GM12878 (cell line): ENCODE data around the gene SLC25A39. TPM values are rescaled to one million over a fixed set of nuclear protein-coding genes. Genes with fewer than 3 reads are reported as not detected.

Experiments
- ATAC-seq: fragments of 200-7000 bp; cut with Tn5 transposase; 3 replicates; pipeline ENCODE4 v1.9.1; 2020; ENCODE audit warnings: mild to moderate bottlenecking, moderate library complexity
- BruUV-seq: library from RNA; stranded (reverse); fragments of 400-500 nt; replicated peaks from 2 replicates; lab custom pipeline; 2021; lab: Mats Ljungman, UMichigan
- CTCF ChIA-PET: fragments of 300-600 bp; sonication (Branson Sonifier 250); formaldehyde crosslinking; extraction: SDS; loops from one replicate; lab custom pipeline; 2021; ENCODE audit warnings: inconsistent platforms; lab: Yijun Ruan, JAX
- POLR2A ChIA-PET: fragments of 350-600 bp; formaldehyde crosslinking; extraction: SDS; loops from one replicate; lab custom pipeline; 2021; ENCODE audit warnings: inconsistent platforms; lab: Charles Lee
- RAD21 ChIA-PET: fragments of 300-600 bp; sonication (Branson Sonifier 250); formaldehyde crosslinking; loops from one replicate; lab custom pipeline; 2023; ENCODE audit warnings: antibody characterized with exemption; ENCODE audit not compliant: unreplicated experiment; lab: Charles Lee
- SMC1A ChIA-PET: fragments of 300-600 bp; sonication (Branson Sonifier 250); formaldehyde crosslinking; loops from one replicate; lab custom pipeline; 2023; ENCODE audit not compliant: unreplicated experiment, uncharacterized antibody; lab: Charles Lee
- DNase-seq: peaks from one replicate; pipeline ENCODE4 v3.0.0-alpha.2; 2011; ENCODE audit warnings: low read depth, low spot score
- FAIRE-seq: peaks from 3 replicates; lab custom pipeline; 2011; peaks lifted over from hg19 to GRCh38; lab: Jason Lieb, UNC
- H2AFZ ChIP-seq: 2 replicates; pipeline ENCODE4 v1.6.0; 2011; ENCODE audit warnings: low read depth, low read length, control low read depth; ENCODE audit not compliant: control insufficient read depth
- H3K27ac ChIP-seq: 2 replicates; pipeline ENCODE4 v1.5.1; 2011; ENCODE audit warnings: control low read depth; ENCODE audit not compliant: control insufficient read depth, insufficient read depth
- H3K27me3 ChIP-seq, 2 experiments: replicated peaks in 1 of 2; 2 replicates each; pipeline versions ENCODE4 v1.6.0 to v1.6.1; 2011; ENCODE audit warnings: low read length in 1 of 2; ENCODE audit not compliant: control insufficient read depth in 2 of 2, insufficient read depth in 2 of 2
- H3K36me3 ChIP-seq, 2 experiments: 2 replicates each; pipeline ENCODE4 v1.5.1; 2011; ENCODE audit warnings: low read length in 1 of 2; ENCODE audit not compliant: control insufficient read depth in 2 of 2, insufficient read depth in 2 of 2
- H3K4me1 ChIP-seq: 2 replicates; pipeline ENCODE4 v1.6.1; 2011; ENCODE audit warnings: mild to moderate bottlenecking, low read length, moderate library complexity, mixed read lengths; ENCODE audit not compliant: control insufficient read depth, insufficient read depth
- H3K4me2 ChIP-seq: 2 replicates; pipeline ENCODE4 v1.6.0; 2011; ENCODE audit warnings: control low read depth; ENCODE audit not compliant: control insufficient read depth, insufficient read depth
- H3K4me3 ChIP-seq: fragments of 200-600 bp; sonication (generic); 2 replicates; pipeline ENCODE4 v1.5.1; 2016
- H3K79me2 ChIP-seq: 2 replicates; pipeline ENCODE4 v1.6.0; 2011; ENCODE audit warnings: low read length; ENCODE audit not compliant: control insufficient read depth, insufficient read depth
- H3K9ac ChIP-seq: 2 replicates; pipeline ENCODE4 v1.8.0; 2011; ENCODE audit warnings: low read length, control low read depth, mixed read lengths; ENCODE audit not compliant: control insufficient read depth, insufficient read depth
- H3K9me3 ChIP-seq: replicated peaks from 3 replicates; pipeline ENCODE4 v1.5.1; 2011; ENCODE audit warnings: mild to moderate bottlenecking, low read length; ENCODE audit not compliant: control insufficient read depth, insufficient read depth
- H4K20me1 ChIP-seq: 2 replicates; pipeline ENCODE4 v1.6.0; 2011; ENCODE audit not compliant: control insufficient read depth, insufficient read depth
- IKZF2 ChIP-seq, 2 experiments: fragments of 450-650 bp; IDR thresholded peaks; 2 replicates each; pipeline ENCODE4 v1.6.1; 2017; ENCODE audit warnings: mild to moderate bottlenecking in 2 of 2, moderate library complexity in 2 of 2
- SMAD1 ChIP-seq: fragments of 450-650 bp; IDR thresholded peaks from 2 replicates; pipeline ENCODE4 v1.6.1; 2018; ENCODE audit warnings: mild to moderate bottlenecking, low read depth; ENCODE audit not compliant: partially characterized antibody
- YY1 ChIP-seq: IDR thresholded peaks from 2 replicates; pipeline ENCODE4 v1.6.1; 2011; ENCODE audit warnings: low read depth, mild to moderate bottlenecking, low read length
- WGBS: methylation state at CpG from one replicate; pipeline ENCODE4 v1.1.6; 2016; ENCODE audit warnings: low lambda C conversion rate; ENCODE audit not compliant: insufficient replicate concordance, insufficient coverage; ENCODE audit errors: missing lambda C conversion rate; 5-methylcytosine and 5-hydroxymethylcytosine counted together
- in situ Hi-C: fragments of 300-500 bp; cut with MboI; formaldehyde crosslinking; loops from 9 replicates; pipeline ENCODE4 v1.14.3; 2018; ENCODE audit warnings: mixed read lengths
- intact Hi-C: fragments of 100-400 bp; cut with micrococcal nuclease; formaldehyde crosslinking; loops from one replicate; pipeline ENCODE4 v1.14.2; 2022; ENCODE audit not compliant: unreplicated experiment
- polyA plus RNA-seq, 11 experiments: library from polyadenylated mRNA; depleted of rRNA in 4 of 11; unstranded in 6 of 11; stranded (reverse) in 5 of 11; fragments of >200 nt; fragmentation: Nextera tagmentation in 4 of 11; fragmentation: Illumina TruSeq in 1 of 11; extraction: Ambion mirVana in 4 of 11; extraction: Trizol in 1 of 11; gene quantifications; 1 replicate in 1 of 11; 2 replicates in 10 of 11; pipeline versions ENCODE4 v1.2.1 to v1.2.3, GENCODE V29; 2011 to 2016; ENCODE audit warnings: inconsistent platforms in 2 of 11, missing spikeins in 2 of 11, low read depth in 1 of 11
- total RNA-seq, 4 experiments: library from RNA; depleted of rRNA in 3 of 4; stranded (reverse); fragments of >200 nt in 3 of 4; fragmentation: Illumina TruSeq in 1 of 4; extraction: Trizol in 1 of 4; gene quantifications; 2 replicates each; pipeline versions ENCODE4 v1.2.1 to v1.2.3, GENCODE V29; 2013 to 2021
- TF ChIP-seq, protein P1 (sequence below): fragments of 450-650 bp; IDR thresholded peaks from 2 replicates; pipeline ENCODE4 v1.6.1; 2017; ENCODE audit warnings: mild to moderate bottlenecking, low read depth, inconsistent platforms; ENCODE audit not compliant: poor library complexity, severe bottlenecking

SLC25A39 gene
- total and polyA plus RNA-seq, 10 of the 15 experiments (the other 5 are each of a cell fraction or from before 2014, with no cell fraction given), result 3.5 to 270 (median 150) TPM

DNA sequence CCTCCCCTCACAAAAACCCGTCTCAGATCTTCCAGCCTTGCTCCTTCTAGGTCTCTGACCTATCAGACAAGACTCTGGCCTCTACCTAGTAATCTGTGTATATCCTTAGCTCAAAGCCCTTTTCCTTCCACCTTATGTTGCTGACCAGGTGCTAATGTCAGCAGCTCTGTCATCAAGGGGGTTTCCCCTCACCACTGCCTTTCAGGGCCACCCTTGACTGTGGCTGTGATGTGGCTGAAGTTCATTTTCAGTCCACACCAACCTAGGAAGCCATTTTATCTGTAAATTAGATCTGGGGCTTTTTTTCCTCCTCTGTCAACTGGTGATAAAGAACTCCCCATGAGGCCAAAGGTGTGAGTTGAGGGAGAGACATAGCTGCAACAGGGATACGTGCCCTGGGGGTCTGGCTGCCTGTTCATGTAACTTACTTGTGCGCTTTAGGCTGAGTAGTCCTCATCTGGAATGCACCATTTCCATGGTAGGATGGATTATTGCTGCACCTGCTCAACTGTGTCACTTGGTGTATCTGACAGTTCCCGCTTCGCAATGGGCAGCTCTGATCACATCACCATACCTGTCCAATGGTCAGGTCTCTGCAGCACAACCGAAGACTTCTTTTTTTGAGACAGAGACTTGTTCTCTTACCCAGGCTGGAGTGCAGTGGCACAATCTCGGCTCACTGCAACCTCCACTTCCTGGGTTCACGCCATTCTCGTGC, 31.0 kb downstream of the SLC25A39 start:
- Histone ChIP-seq H3K27me3 (peaks cover 0 to 3% of the 10 kb centered on the region in 2 experiments; a peak in 1 of 4 replicates), H3K4me2 (no peak overlapping the region), H4K20me1 (no peaks in the 10 kb centered on the region), H3K36me3 (no peaks in the 10 kb centered on the region), H3K4me3 (no peak overlapping the region), H3K9me3 (no peaks in the 10 kb centered on the region; the same call in 2 of the 3 replicates), H3K9ac (no peak overlapping the region), H2AFZ (no peak overlapping the region), H3K79me2 (no peaks in the 10 kb centered on the region), H3K27ac (no peak overlapping the region), H3K4me1 (no peaks in the 10 kb centered on the region; the same call in 1 of the 2 replicates)
- intact Hi-C loops, result no loop called here
- no peak for FAIRE-seq
- in situ Hi-C loops, result no loop called here
- 51% methylated on average over 9 of the region's 9 CpGs for WGBS
- TF ChIP-seq YY1 (peak; percentile 51; the same call in 1 of the 2 replicates), SMAD1 (no peak), IKZF2 (IDR thresholded peaks at IDR 0.05) (no peak)
- TF ChIP-seq, protein P1, sequence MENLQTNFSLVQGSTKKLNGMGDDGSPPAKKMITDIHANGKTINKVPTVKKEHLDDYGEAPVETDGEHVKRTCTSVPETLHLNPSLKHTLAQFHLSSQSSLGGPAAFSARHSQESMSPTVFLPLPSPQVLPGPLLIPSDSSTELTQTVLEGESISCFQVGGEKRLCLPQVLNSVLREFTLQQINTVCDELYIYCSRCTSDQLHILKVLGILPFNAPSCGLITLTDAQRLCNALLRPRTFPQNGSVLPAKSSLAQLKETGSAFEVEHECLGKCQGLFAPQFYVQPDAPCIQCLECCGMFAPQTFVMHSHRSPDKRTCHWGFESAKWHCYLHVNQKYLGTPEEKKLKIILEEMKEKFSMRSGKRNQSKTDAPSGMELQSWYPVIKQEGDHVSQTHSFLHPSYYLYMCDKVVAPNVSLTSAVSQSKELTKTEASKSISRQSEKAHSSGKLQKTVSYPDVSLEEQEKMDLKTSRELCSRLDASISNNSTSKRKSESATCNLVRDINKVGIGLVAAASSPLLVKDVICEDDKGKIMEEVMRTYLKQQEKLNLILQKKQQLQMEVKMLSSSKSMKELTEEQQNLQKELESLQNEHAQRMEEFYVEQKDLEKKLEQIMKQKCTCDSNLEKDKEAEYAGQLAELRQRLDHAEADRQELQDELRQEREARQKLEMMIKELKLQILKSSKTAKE, result no peak
- ChIA-PET POLR2A (no interaction called here), CTCF (interaction anchor here (0.9 to 1.5 kb wide), 2 partner anchors 14 to 83 kb away, joined by 3 to 5 read pairs; no protein-coding TSS in a partner anchor), RAD21 (no interaction called here), SMC1A (interaction anchor here (1.3 kb wide), 1 partner anchor 9 kb away, joined by 3 read pairs; no protein-coding TSS in a partner anchor)
- peak; percentile 93 for ATAC-seq
- DNase-seq, result peak; percentile 9
- no TSS peak for BruUV-seq
